Sigmoid colon (tissue), 7 donors: ENCODE measurements around the gene AKAP7. TPM values are rescaled to one million over a fixed set of nuclear protein-coding genes. Genes with fewer than 3 reads are reported as not detected.

Source experiments
- DNase-seq: peaks from one replicate; pipeline ENCODE4 v3.0.0-alpha.2; 2019
- H3K27ac ChIP-seq, 4 donors: fragments of 200-600 bp; sonication (generic); one replicate each; pipeline ENCODE4 v1.5.1; 2016 to 2019; ENCODE audit warnings: mild to moderate bottlenecking in 1 of 4
- H3K27me3 ChIP-seq, 3 donors: fragments of 200-600 bp; sonication (generic); one replicate each; pipeline ENCODE4 v1.5.1; 2019; ENCODE audit warnings: mild to moderate bottlenecking in 1 of 3
- H3K36me3 ChIP-seq, 4 donors: fragments of 200-600 bp; sonication (generic); one replicate each; pipeline ENCODE4 v1.5.1; 2016 to 2019
- H3K4me1 ChIP-seq, 4 donors: fragments of 200-600 bp; sonication (generic); one replicate each; pipeline ENCODE4 v1.5.1; 2017 to 2019
- H3K4me3 ChIP-seq, 4 donors: fragments of 200-600 bp; sonication (generic); one replicate each; pipeline ENCODE4 v1.5.1; 2017 to 2019; ENCODE audit warnings: mild to moderate bottlenecking in 2 of 4, moderate library complexity in 1 of 4
- H3K9me3 ChIP-seq, 4 donors: fragments of 200-600 bp in 3 of 4; sonication (generic) in 3 of 4; one replicate each; pipeline versions ENCODE4 v1.5.1 to v1.6.1; 2013 to 2019
- EP300 ChIP-seq, 4 donors: sonication (generic); formaldehyde crosslinking; IDR thresholded peaks; one replicate each; pipeline ENCODE4 v1.6.1; 2017; ENCODE audit warnings: antibody characterized with exemption in 4 of 4
- POLR2A ChIP-seq, 2 donors: fragments of 450-650 bp; IDR thresholded peaks; one replicate each; pipeline ENCODE4 v1.6.1; 2016; ENCODE audit warnings: antibody characterized with exemption in 2 of 2, mild to moderate bottlenecking in 2 of 2, moderate library complexity in 2 of 2
- POLR2AphosphoS5 ChIP-seq, 4 donors: sonication (generic); formaldehyde crosslinking; IDR thresholded peaks; one replicate each; pipeline ENCODE4 v1.6.1; 2017; ENCODE audit warnings: antibody characterized with exemption in 4 of 4
- WGBS, 2 donors: extraction: QIAGEN DNeasy Blood & Tissue Kit; methylation state at CpG; one replicate each; pipeline ENCODE4 v1.1.7; 2013; 5-methylcytosine and 5-hydroxymethylcytosine counted together
- intact Hi-C: fragments of 100-400 bp; cut with DNase I; formaldehyde crosslinking; loops from one replicate; pipeline ENCODE4 v1.15.1; 2023
- polyA plus RNA-seq, 3 donors: library from polyadenylated mRNA; stranded (reverse); fragments of 200-250 nt; gene quantifications; one replicate each; pipeline ENCODE4 v1.2.3, GENCODE V29; 2013
- total RNA-seq, 4 donors: library from RNA; depleted of rRNA; stranded (reverse); fragments of >200 nt; gene quantifications; one replicate each; pipeline ENCODE4 v1.1.0, GENCODE V29; 2016
- TF ChIP-seq, protein P1 (sequence below), 4 experiments: fragments of 450-650 bp in 3 of 4; fragments of 200-600 bp in 1 of 4; IDR thresholded peaks; one replicate each; pipeline ENCODE4 v1.5.1; 2016 to 2019; ENCODE audit warnings: antibody characterized with exemption in 4 of 4, mild to moderate bottlenecking in 3 of 4, moderate library complexity in 2 of 4
- donor health status: healthy with polysubstance abuse.
- donor health status: Bipolar disorder and iron deficiency.
- donor health status: healthy.

AKAP7 gene
- total and polyA plus RNA-seq, 7 donors = 7.9 to 23.8 (median 18.7) TPM

GRCh38 chr6:131197716-131198115 is 62.4 kb downstream of the AKAP7 start:
- DNase-seq = no peak
- intact Hi-C loops = no loop called here
- 58 to 83% methylated on average over 8 of the region's 8 CpGs for WGBS, 2 donors
- Histone ChIP-seq H3K27me3 (no peaks in the 10 kb centered on the region), H3K4me1 (no peaks in the 10 kb centered on the region), H3K4me3 (no peak overlapping the region), H3K27ac (no peak overlapping the region), H3K9me3 (peaks cover 0 to 2% (median 0%) of the 10 kb centered on the region in 4 donors), H3K36me3 (peaks cover 0 to 21% (median 3%) of the 10 kb centered on the region in 4 donors)
- no peak for TF ChIP-seq EP300 (IDR thresholded peaks at IDR 0.05)
- TF ChIP-seq, protein P1, sequence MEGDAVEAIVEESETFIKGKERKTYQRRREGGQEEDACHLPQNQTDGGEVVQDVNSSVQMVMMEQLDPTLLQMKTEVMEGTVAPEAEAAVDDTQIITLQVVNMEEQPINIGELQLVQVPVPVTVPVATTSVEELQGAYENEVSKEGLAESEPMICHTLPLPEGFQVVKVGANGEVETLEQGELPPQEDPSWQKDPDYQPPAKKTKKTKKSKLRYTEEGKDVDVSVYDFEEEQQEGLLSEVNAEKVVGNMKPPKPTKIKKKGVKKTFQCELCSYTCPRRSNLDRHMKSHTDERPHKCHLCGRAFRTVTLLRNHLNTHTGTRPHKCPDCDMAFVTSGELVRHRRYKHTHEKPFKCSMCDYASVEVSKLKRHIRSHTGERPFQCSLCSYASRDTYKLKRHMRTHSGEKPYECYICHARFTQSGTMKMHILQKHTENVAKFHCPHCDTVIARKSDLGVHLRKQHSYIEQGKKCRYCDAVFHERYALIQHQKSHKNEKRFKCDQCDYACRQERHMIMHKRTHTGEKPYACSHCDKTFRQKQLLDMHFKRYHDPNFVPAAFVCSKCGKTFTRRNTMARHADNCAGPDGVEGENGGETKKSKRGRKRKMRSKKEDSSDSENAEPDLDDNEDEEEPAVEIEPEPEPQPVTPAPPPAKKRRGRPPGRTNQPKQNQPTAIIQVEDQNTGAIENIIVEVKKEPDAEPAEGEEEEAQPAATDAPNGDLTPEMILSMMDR (IDR thresholded peaks at IDR 0.05) = no peak
- TF ChIP-seq POLR2A (IDR thresholded peaks at IDR 0.05) = no peak
- TF ChIP-seq POLR2AphosphoS5 (IDR thresholded peaks at IDR 0.05) = no peak

DNA sequence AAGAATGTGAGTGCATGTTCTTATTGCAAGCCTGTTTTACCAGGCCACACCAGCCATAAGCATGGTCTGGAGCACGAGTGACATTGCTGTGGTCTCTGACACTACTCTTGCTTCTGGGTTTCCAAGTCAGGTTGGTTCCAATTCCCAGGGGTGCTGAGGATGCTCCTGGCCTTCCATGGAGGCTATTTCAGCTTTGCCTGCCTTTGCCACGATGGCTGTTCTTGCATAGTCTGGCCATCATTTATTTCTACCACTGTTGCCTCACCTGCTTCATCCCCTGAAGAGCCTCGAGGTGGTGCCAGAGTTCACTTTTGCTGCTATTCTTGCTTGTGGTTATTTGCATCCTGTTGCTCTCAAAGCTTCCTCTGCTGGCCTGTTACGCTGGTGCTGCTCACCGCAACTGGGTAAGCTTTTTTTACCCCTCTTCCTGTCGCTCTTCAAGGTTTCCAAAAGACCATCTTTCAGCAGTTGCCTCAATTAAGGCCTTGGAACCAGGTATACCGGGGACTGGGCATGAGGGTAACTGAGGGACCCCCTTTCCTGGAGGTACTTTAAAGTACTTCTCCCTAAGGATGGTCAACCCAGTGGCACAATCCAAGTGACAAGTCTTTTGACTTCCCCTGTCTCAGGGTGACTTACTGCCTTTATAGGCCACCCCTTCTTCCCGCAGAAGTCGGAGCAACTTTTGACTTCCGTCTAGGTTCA is 64.5 kb downstream of the AKAP7 start:
- DNase-seq = no peak
- WGBS, 2 donors = 36 to 52% methylated on average over 10 of the region's 10 CpGs

GRCh38 chr6:131205481-131206244 is 70.4 kb downstream of the AKAP7 start:
- Histone ChIP-seq H3K4me1 (no peaks in the 10 kb centered on the region), H3K27ac (no peak overlapping the region), H3K36me3 (peaks cover 0 to 7% (median 0%) of the 10 kb centered on the region in 4 donors), H3K9me3 (no peaks in the 10 kb centered on the region), H3K4me3 (no peak overlapping the region), H3K27me3 (no peaks in the 10 kb centered on the region)
- intact Hi-C loops = no loop called here
- WGBS, 2 donors = 90 to 98% methylated on average over 3 of the region's 3 CpGs
- DNase-seq = no peak
- TF ChIP-seq EP300 (IDR thresholded peaks at IDR 0.05) (no peak), POLR2AphosphoS5 (IDR thresholded peaks at IDR 0.05) (no peak), POLR2A (IDR thresholded peaks at IDR 0.05) (no peak)
- TF ChIP-seq, protein P1 (IDR thresholded peaks at IDR 0.05) = no peak

More for the DNA sequence above, 64.5 kb downstream of the AKAP7 start:
- H3K9me3 ChIP-seq = no peaks in the 10 kb centered on the region
- no peaks in the 10 kb centered on the region for H3K4me1 ChIP-seq
- H3K4me3 ChIP-seq = no peak overlapping the region
- H3K27ac ChIP-seq = no peak overlapping the region
- intact Hi-C loops = no loop called here
- TF ChIP-seq, protein P1 (IDR thresholded peaks at IDR 0.05) = peak in 1 of 4 experiments; percentile 38
- no peak for TF ChIP-seq POLR2AphosphoS5 (IDR thresholded peaks at IDR 0.05)
- peaks cover 0 to 21% (median 3%) of the 10 kb centered on the region in 4 donors for H3K36me3 ChIP-seq
- no peaks in the 10 kb centered on the region for H3K27me3 ChIP-seq

DNA sequence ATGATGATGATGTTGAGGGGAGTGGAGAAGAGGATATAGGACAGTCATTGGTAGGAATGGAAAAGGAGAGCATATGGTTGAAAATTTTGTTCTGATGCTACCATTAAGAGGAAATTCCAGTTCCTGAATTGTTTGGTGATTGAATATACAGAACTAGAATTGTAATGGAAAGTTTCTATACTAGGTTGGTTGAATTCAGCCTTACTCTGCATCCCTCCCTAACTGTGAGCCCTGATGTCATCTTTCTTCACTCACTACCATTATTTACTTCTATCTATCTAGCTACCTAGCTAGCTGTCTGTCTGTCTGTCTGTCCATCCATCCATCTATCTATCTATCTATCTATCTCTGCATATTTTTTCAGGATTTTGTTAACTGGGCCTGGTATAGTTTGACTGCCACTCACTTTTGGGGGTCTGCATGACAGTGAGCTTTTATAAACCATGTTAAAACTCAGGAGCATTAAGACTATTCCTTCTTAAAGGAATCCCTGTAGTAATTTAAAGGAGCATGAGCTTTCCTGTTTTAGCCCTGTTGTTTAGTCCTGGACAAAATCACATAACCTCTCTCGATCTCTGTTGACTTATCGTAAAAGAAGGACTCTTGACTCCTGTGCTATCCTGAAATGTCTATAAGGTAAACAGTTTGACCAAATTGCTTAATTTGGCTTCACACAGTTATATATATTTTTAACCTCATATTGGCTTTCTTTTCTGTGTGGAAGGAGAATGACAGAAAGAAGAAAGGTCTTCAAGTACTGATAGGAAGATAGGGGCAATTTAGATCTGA is 71.4 kb downstream of the AKAP7 start:
- H3K27me3 ChIP-seq = no peaks in the 10 kb centered on the region
- H3K27ac ChIP-seq = no peak overlapping the region
- H3K36me3 ChIP-seq = peaks cover 0 to 3% (median 0%) of the 10 kb centered on the region in 4 donors
- no peak overlapping the region for H3K4me3 ChIP-seq
- H3K9me3 ChIP-seq = no peaks in the 10 kb centered on the region
- intact Hi-C loops = no loop called here
- TF ChIP-seq POLR2AphosphoS5 (IDR thresholded peaks at IDR 0.05) (no peak), EP300 (IDR thresholded peaks at IDR 0.05) (no peak), POLR2A (IDR thresholded peaks at IDR 0.05) (no peak)
- TF ChIP-seq, protein P1 (IDR thresholded peaks at IDR 0.05) = no peak
- no peak for DNase-seq
- no peaks in the 10 kb centered on the region for H3K4me1 ChIP-seq
- WGBS, 2 donors = 25 to 86% methylated on average over 2 of the region's 2 CpGs
